WERI-Rb-1 (cell line): ENCODE measurements around the gene WNT11.

Experiments used
- DNase-seq: peaks from one replicate; pipeline ENCODE4 v3.0.0-alpha.2; 2020
- H3K27ac ChIP-seq: fragments of 250-450 bp; sonication (Bioruptor Pico); 2 replicates; pipeline ENCODE4 v1.5.1; 2020; ENCODE audit warnings: mild to moderate bottlenecking, moderate library complexity
- H3K27me3 ChIP-seq: fragments of 250-450 bp; sonication (Bioruptor Pico); 2 replicates; pipeline ENCODE4 v1.5.1; 2021; ENCODE audit warnings: mild to moderate bottlenecking, low read depth, moderate library complexity; ENCODE audit not compliant: insufficient read depth, severe bottlenecking
- H3K36me3 ChIP-seq: fragments of 250-450 bp; sonication (Bioruptor Pico); 2 replicates; pipeline ENCODE4 v1.5.1; 2020; ENCODE audit warnings: mild to moderate bottlenecking, moderate library complexity
- H3K4me3 ChIP-seq: 2 replicates; pipeline ENCODE4 v1.5.1; 2011; ENCODE audit warnings: low read depth, mild to moderate bottlenecking, control low read depth, low read length
- H3K9me3 ChIP-seq: fragments of 250-450 bp; sonication (Bioruptor Pico); 2 replicates; pipeline ENCODE4 v1.5.1; 2021; ENCODE audit warnings: mild to moderate bottlenecking, moderate library complexity; ENCODE audit not compliant: severe bottlenecking
- CTCF ChIP-seq: IDR thresholded peaks from 2 replicates; pipeline ENCODE4 v1.5.1; 2011; ENCODE audit warnings: low read depth, mild to moderate bottlenecking, control low read depth, inconsistent platforms, low read length

The WNT11 gene

GRCh38 chr11:76229690-76230240 lies 23.5 kb upstream of the WNT11 start:
- DNase-seq, result no peak
- Histone ChIP-seq H3K27me3 (no peaks in the 10 kb centered on the region), H3K36me3 (no peaks in the 10 kb centered on the region), H3K27ac (no peak overlapping the region), H3K9me3 (no peaks in the 10 kb centered on the region), H3K4me3 (no peak overlapping the region)
- TF ChIP-seq CTCF, result no peak

DNA sequence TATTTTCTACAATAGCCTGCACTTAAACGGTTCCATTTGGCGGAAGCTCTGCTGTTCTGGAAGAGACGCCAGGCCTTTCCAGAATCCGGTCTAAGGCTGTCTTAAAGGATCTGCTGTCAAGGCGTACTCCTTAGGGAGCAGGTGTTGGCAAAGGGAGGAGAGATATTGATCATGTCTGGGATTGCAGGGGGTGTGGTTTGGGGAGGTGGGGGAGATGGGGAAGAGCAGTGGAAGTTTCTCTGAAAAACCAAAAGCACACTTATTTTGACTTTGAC lies 22.5 kb upstream of the WNT11 start:
- no peak for TF ChIP-seq CTCF
- no peak for DNase-seq

GRCh38 chr11:76228071-76228874 lies 22.0 kb upstream of the WNT11 start:
- H3K27me3 ChIP-seq, result no peaks in the 10 kb centered on the region
- no peak for DNase-seq
- H3K9me3 ChIP-seq, result no peaks in the 10 kb centered on the region
- no peak overlapping the region for H3K4me3 ChIP-seq
- H3K36me3 ChIP-seq, result no peaks in the 10 kb centered on the region
- no peak for TF ChIP-seq CTCF
- H3K27ac ChIP-seq, result no peak overlapping the region

More for the DNA sequence above, 22.5 kb upstream of the WNT11 start:
- Histone ChIP-seq H3K4me3 (no peak overlapping the region), H3K27me3 (no peaks in the 10 kb centered on the region), H3K27ac (no peak overlapping the region), H3K9me3 (no peaks in the 10 kb centered on the region), H3K36me3 (no peaks in the 10 kb centered on the region)

GRCh38 chr11:76226626-76227025 lies 20.3 kb upstream of the WNT11 start:
- H3K4me3 ChIP-seq, result no peak overlapping the region
- no peaks in the 10 kb centered on the region for H3K27me3 ChIP-seq
- H3K36me3 ChIP-seq, result no peaks in the 10 kb centered on the region
- no peak for DNase-seq
- H3K27ac ChIP-seq, result no peak overlapping the region
- no peak for TF ChIP-seq CTCF
- H3K9me3 ChIP-seq, result no peaks in the 10 kb centered on the region

DNA sequence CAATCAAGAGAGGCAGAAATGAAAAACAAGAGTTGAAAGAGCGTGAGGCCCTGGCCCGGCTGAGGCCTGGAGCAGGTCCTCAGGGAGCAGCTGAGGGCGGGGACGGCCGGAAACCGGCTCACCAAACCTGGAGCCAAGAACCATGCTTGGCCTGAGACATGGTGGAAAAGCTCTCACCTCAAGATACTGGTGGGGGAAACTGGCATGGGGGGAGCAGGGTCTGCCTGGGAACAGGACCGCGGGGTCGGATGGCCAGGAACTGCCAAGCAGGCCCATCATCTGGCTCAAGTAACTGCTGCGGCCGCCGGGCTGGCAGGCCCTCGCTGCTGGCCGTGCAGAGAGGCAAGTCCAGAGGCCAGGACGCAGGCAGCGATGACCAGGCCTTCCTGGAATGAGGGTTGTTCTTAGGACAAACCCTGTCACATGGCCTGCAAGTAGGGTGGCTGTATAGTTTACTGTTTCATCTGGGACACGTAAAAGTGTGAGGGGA lies 18.9 kb upstream of the WNT11 start:
- no peak for DNase-seq
- TF ChIP-seq CTCF, result no peak
- Histone ChIP-seq H3K36me3 (no peaks in the 10 kb centered on the region), H3K27ac (no peak overlapping the region), H3K4me3 (no peak overlapping the region), H3K9me3 (no peaks in the 10 kb centered on the region), H3K27me3 (no peaks in the 10 kb centered on the region)
